Measurements from ENCODE around the gene TNNC2. TPM values are rescaled to one million over a fixed set of nuclear protein-coding genes. Genes with fewer than 3 reads are reported as not detected.

TNNC2 gene
- total and polyA plus RNA-seq, 9 of the 15 experiments (the other 6 are each of a cell fraction or from before 2014, with no cell fraction given) = not detected

GRCh38 chr20:45850926-45851325, 23.8 kb upstream of the TNNC2 start (continued):
- TF ChIP-seq ZNF518B (CRISPR knock-in tag; IDR thresholded peaks at IDR 0.05) = no peak
- TF ChIP-seq ELF4 (CRISPR knock-in tag; IDR thresholded peaks at IDR 0.05) = no peak
- 0 out of 2 replicates have a peak, but pooled peaks have one; percentile 16 for TF ChIP-seq ZNF316 (IDR thresholded peaks at IDR 0.05)
- no peak for TF ChIP-seq ZNF354B (CRISPR knock-in tag; IDR thresholded peaks at IDR 0.05)
- no peak for TF ChIP-seq PHTF2 (CRISPR knock-in tag; IDR thresholded peaks at IDR 0.05)
- no peak for TF ChIP-seq VEZF1 (CRISPR knock-in tag; IDR thresholded peaks at IDR 0.05)
- no peak for TF ChIP-seq RBM17 (IDR thresholded peaks at IDR 0.05; ENCODE audit: borderline replicate concordance, low read depth, low read length)
- no peak for TF ChIP-seq ZC3H8 (IDR thresholded peaks at IDR 0.05)
- no peak for TF ChIP-seq RERE (CRISPR knock-in tag; IDR thresholded peaks at IDR 0.05; ENCODE audit: borderline replicate concordance)
- TF ChIP-seq ZNF695 (CRISPR knock-in tag; IDR thresholded peaks at IDR 0.05) = no peak
- TF ChIP-seq HDAC2 (IDR thresholded peaks at IDR 0.05) = no peak
- no peak for TF ChIP-seq NR1H2 (CRISPR knock-in tag; IDR thresholded peaks at IDR 0.05)
- TF ChIP-seq CEBPB (tag; IDR thresholded peaks at IDR 0.05) = no peak
- TF ChIP-seq HNRNPK (IDR thresholded peaks at IDR 0.05; ENCODE audit: low read depth, low read length, poor library complexity, severe bottlenecking) = no peak
- TF ChIP-seq ZNF232 (CRISPR knock-in tag; IDR thresholded peaks at IDR 0.05) = no peak
- TF ChIP-seq PATZ1 (CRISPR knock-in tag; IDR thresholded peaks at IDR 0.05; ENCODE audit: borderline replicate concordance) = no peak

Measured in K562 (cell line).